HG03039 (cell line): ENCODE results near the gene GRID1.

ENCODE experiments used
- ATAC-seq: cut with Tn5 transposase; IDR thresholded peaks from one replicate; pipeline ENCODE4 v1.9.1; 2021; ENCODE audit warnings: mild to moderate bottlenecking, moderate library complexity; ENCODE audit not compliant: unreplicated experiment

GRID1 gene

GRCh38 chr10:86027346-86027745 is 339.2 kb downstream of the GRID1 start:
- ATAC-seq = no peak

- no peak for ATAC-seq
Observed at GRCh38 chr10:86025509-86025908, 341.1 kb downstream of the GRID1 start.

- ATAC-seq = no peak
Observed at GRCh38 chr10:86024281-86025041, 342.1 kb downstream of the GRID1 start.

GRCh38 chr10:86023931-86024280 is 342.7 kb downstream of the GRID1 start:
- ATAC-seq = no peak

GRCh38 chr10:86023336-86023735 is 343.3 kb downstream of the GRID1 start:
- ATAC-seq = no peak

GRCh38 chr10:86022906-86023305 is 343.7 kb downstream of the GRID1 start:
- ATAC-seq = no peak

- no peak for ATAC-seq
Observed at GRCh38 chr10:86020134-86020533, 346.5 kb downstream of the GRID1 start.

- ATAC-seq = no peak
Observed at GRCh38 chr10:86019141-86019540, 347.5 kb downstream of the GRID1 start.

GRCh38 chr10:86018735-86019058 is 347.9 kb downstream of the GRID1 start:
- no peak for ATAC-seq

GRCh38 chr10:86017841-86018734 is 348.5 kb downstream of the GRID1 start:
- no peak for ATAC-seq

- ATAC-seq = no peak
Observed at GRCh38 chr10:86013568-86013967, 353.0 kb downstream of the GRID1 start.

- no peak for ATAC-seq
Observed at GRCh38 chr10:86007171-86007570, 359.4 kb downstream of the GRID1 start.

GRCh38 chr10:86004337-86004736 is 362.3 kb downstream of the GRID1 start:
- no peak for ATAC-seq

GRCh38 chr10:86003201-86003621 is 363.4 kb downstream of the GRID1 start:
- ATAC-seq = no peak

GRCh38 chr10:86001521-86001920 is 365.1 kb downstream of the GRID1 start:
- no peak for ATAC-seq

GRCh38 chr10:85997544-85997943 is 369.1 kb downstream of the GRID1 start:
- no peak for ATAC-seq

GRCh38 chr10:85995791-85996190 is 370.8 kb downstream of the GRID1 start:
- ATAC-seq = no peak

- no peak for ATAC-seq
Observed at GRCh38 chr10:85993840-85994507, 372.6 kb downstream of the GRID1 start.

- ATAC-seq = no peak
Observed at GRCh38 chr10:85993140-85993539, 373.5 kb downstream of the GRID1 start.

GRCh38 chr10:85992324-85992723 is 374.3 kb downstream of the GRID1 start:
- no peak for ATAC-seq

- no peak for ATAC-seq
Observed at GRCh38 chr10:85986777-85987176, 379.8 kb downstream of the GRID1 start.

- ATAC-seq = no peak
Observed at GRCh38 chr10:85983051-85983450, 383.5 kb downstream of the GRID1 start.
